ENCODE measurements around the gene ANGPTL2.

- TF ChIP-seq, protein P1, sequence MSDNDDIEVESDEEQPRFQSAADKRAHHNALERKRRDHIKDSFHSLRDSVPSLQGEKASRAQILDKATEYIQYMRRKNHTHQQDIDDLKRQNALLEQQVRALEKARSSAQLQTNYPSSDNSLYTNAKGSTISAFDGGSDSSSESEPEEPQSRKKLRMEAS (IDR thresholded peaks at IDR 0.05; ENCODE audit: low read depth, low read length) = no peak
- TF ChIP-seq, protein P2, sequence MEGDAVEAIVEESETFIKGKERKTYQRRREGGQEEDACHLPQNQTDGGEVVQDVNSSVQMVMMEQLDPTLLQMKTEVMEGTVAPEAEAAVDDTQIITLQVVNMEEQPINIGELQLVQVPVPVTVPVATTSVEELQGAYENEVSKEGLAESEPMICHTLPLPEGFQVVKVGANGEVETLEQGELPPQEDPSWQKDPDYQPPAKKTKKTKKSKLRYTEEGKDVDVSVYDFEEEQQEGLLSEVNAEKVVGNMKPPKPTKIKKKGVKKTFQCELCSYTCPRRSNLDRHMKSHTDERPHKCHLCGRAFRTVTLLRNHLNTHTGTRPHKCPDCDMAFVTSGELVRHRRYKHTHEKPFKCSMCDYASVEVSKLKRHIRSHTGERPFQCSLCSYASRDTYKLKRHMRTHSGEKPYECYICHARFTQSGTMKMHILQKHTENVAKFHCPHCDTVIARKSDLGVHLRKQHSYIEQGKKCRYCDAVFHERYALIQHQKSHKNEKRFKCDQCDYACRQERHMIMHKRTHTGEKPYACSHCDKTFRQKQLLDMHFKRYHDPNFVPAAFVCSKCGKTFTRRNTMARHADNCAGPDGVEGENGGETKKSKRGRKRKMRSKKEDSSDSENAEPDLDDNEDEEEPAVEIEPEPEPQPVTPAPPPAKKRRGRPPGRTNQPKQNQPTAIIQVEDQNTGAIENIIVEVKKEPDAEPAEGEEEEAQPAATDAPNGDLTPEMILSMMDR (IDR thresholded peaks at IDR 0.05; ENCODE audit: low read depth, low read length) = no peak
- TF ChIP-seq POLR2A (IDR thresholded peaks at IDR 0.05; ENCODE audit: extremely low read depth, insufficient read length) = no peak
Measured at GRCh38 chr9:127109212-127109711, 13.2 kb downstream of the ANGPTL2 start.

All from NB4 (cell line).